Hematopoietic multipotent progenitor cell treated with erythropoietin and hydrocortisone succinate and interleukin-3 and kit ligand, for 8 days (in vitro differentiated cells): Measurements from ENCODE around the gene TRMO.
"Not testable (repeated sequence)": the region's sequence is repeated elsewhere in the genome, so short reads cannot be mapped to it uniquely, and the experiment has no call there.

Experiments used
- DNase-seq: peaks from one replicate; pipeline ENCODE4 v3.0.0-alpha.2; 2015

The TRMO gene, protein sequence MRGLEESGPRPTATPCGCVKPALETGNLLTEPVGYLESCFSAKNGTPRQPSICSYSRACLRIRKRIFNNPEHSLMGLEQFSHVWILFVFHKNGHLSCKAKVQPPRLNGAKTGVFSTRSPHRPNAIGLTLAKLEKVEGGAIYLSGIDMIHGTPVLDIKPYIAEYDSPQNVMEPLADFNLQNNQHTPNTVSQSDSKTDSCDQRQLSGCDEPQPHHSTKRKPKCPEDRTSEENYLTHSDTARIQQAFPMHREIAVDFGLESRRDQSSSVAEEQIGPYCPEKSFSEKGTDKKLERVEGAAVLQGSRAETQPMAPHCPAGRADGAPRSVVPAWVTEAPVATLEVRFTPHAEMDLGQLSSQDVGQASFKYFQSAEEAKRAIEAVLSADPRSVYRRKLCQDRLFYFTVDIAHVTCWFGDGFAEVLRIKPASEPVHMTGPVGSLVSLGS

DNA sequence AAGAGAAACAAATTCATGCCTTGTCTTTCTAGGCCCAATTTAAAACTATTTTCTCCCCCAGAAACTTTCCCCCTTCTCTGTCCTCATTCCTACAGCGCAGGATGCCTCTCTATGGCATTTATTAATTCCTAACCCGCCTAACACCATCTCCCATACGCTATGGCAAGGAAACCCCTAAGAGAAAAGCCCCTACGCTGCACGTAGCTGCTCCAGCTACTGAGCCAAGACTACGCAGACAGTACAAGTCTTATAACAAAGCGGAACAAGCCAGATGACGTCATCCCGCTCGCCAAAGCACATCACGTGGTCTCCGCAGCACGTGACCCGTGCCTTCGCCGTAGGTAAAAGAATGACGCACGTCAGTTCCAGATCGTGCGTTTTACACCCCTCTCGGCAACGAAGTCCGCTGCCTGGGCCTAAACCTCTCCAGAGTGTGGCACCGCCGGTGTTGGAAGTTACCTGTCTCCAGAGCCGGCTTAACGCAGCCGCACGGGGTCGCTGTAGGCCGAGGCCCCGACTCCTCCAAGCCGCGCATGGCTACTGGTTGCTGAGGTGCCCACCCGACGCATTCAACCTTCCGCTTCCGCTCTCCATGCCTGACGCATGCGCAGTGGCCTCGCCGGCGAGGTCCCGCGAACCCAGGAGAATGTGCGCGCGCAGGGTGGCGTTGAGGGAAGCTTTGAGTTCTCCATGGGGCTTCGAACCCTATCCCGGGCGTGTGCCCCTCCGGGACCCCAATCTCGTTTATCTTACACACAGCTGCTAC lies at the start of gene TRMO:
TRMO (minus strand) TSS at position 542 of the 766 bp plus-strand sequence; CDS start at position 535, 7 bp downstream.
- DNase-seq, result peak; percentile 98

DNA sequence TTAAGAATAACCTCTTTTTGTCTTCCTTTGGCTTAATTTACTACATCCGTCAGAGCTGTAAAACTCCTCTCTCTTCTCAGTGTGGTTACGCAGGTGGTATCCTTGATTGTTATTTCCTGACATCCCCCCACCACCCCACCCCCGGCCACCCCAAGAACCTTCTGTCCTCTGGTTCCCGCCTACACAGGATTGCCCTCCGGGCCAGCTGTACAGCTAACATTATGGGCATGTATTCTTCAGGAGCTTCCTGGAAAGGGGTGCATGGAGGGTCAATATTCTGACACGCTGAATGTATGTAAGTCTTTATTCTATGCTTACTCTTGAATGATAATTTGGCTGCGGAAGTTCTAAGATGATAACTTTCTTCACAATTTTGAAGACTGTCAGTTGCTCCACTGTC lies 47.9 kb upstream of the TRMO start:
- no peak for DNase-seq

DNA sequence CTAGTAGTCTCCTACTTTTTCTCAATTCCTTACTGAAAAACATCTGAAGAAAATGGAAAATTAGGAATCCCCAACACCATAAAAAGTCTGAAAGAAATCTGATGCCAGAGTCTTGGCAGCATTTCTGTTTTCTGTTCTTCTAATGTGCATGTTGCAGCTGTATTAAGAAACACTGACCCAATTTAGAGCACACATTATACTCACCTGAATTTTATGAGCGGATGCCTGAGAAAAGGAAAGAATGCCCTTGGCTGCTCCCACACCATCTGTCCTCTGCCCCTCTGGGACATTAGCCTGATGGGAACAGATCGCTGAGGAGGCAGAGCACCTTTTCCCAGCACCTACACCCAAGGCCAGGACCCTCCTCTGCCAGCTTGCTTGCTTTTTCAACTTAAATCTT lies 46.7 kb upstream of the TRMO start:
- no peak for DNase-seq

DNA sequence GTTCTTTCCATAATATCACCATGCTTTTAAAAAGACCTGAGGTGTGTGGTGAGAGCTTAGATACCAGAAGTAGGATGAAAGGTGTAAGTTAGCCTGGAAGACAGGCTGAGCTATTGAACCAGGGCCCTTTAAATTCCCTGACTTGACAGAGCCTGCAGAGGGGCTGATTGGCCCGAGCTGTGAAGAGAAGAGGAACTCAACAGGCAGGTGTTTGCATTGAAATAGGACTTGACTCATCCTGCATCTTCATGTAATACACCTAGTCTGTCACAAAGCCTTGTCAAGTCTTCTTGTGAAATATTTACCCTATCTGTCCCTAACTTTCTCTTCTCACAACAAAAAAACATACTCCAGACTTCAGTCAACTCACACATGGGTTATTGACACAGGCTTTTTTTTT lies 44.2 kb upstream of the TRMO start:
- no peak for DNase-seq

DNA sequence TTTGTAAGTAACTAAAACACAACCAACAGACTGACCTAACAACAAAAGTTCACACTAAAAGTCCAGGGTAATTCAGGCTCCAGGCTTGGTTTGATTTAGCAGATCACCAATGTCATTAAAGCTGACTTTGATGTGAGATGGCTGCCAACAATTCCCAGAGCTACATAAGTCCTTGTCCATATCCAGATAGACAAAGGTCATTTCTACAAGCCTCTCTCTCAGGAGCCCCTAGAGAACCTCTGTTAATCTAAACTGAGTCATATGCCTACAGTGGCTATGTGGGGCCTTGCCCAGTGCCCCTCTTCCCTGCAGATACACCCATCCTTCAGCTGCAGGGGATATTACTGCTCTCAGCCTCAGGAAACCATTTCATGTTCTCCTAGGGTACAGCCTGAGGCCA lies 42.6 kb upstream of the TRMO start:
- DNase-seq, result no peak

DNA sequence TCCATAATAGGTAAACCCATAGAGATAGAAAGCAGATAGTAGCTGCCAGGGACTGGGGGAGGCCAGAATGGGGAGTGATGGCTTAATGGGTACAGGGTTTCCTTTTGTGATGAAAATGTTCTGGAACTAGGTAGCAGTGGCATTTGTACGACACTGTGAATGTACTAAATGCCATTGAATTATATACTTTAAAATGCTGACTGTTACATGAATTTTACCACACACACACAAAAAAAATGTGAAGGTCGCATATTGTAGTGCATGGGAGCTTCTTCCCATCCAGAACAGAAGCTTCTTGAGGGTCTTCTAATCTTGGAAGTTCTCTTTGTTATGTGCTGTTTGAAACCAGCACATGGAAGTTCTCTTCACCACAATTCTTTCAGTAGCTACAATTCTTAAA lies 40.9 kb upstream of the TRMO start:
- no peak for DNase-seq

DNA sequence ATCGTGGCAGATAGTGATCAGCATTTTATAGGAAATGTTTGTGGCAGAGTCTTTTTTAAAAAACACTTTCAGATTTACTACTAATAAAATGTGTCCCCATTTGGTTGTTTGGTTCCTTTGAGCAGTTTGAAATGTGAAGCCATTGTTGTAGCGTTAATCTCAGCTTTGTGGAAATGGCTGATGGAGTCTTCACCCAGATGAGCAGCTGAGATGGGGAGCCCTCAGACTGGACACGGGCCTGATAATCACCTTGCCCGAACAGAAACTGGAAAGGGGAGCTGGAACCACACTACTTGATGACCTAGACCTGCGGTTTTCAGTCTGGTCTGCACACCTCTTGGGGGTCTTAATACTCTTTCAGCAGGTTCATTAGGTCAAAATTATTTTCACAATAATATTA lies 40.3 kb upstream of the TRMO start:
- no peak for DNase-seq

DNA sequence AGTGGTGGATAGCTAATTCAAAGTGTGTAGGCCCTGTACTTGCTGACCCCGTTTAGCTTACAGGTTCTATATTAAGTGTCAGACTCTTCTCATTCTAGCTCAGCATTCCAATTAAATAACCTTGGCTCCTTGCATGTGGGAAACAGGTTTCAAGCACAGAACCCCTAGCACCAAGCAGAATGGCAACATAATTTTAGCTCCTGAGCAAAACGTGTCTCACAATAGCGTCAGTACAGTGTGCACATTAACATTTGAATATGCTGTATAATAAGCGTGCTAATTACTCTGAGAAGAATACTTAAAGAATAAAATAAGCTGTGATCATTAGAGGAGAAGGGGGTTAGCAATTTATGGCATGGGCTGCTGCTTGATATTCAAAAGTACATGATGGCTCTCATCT lies 39.8 kb upstream of the TRMO start:
- no peak for DNase-seq

DNA sequence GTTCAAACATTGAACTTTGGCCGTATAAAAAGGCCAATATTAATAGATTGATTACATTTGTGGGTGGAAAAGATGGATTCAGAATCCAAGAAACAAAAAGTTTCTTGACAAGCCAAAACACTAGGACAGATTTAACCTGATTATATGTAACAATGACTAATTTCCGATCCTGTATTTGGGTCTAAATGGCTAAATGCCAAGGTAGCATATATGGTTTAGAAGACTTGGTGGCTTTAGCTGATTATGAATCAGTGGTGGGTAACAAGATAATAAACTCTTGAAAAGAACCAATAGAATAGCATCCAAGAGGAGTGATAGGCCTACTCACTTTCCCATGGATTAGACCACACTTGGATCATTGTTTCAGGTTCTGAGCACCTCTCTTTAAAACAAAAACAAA lies 39.1 kb upstream of the TRMO start:
- peak; percentile 76 for DNase-seq

DNA sequence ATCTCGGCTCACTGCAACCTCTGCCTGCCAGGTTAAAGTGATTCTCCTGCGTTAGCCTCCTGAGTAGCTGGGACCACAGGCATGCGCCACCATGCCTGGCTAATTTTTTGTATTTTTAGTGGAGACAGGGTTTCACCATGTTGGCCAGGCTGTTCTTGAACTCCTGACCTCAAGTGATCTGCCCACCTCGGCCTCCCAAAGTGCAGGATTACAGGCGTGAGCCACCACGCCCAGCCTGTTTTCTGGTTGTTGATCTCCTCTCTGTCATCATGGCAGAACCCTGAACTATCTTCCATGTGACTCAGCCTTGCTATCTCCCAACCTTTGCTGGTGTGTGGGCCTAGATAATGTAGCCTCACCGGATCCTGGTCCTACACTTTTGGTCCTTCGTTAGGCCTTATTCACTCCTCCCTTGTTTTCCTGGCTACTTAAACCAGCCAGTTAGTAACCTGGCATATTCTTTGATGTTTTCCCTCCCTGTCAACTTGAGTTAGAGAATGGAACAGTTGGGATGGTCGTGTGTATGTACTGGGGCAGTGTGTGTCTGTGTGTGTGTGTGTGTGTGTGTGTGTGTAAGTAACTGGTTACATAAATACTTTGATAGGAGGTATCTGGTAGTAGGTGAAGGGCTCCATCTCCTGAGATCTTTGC lies 38.5 kb upstream of the TRMO start:
- DNase-seq, result peak; percentile 98

DNA sequence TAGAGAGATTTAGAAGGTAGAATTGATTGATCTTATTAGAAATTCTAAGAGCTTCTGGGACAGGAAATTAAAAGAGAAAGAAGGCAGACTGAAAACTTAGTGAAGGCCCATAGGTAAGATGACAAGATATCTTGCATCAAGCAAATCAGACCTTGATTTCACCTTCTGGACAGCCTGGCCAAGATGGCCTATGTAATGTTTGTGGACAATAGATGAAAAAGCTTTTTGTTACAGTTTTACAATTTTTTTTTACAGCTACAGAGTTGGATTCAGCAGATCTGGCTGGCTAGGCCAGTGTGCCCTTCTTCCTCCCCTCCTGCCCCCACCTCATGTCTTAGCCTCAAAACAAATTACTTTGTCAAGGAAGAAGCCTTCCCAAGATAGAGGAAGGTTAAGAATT lies 37.3 kb upstream of the TRMO start:
- no peak for DNase-seq

DNA sequence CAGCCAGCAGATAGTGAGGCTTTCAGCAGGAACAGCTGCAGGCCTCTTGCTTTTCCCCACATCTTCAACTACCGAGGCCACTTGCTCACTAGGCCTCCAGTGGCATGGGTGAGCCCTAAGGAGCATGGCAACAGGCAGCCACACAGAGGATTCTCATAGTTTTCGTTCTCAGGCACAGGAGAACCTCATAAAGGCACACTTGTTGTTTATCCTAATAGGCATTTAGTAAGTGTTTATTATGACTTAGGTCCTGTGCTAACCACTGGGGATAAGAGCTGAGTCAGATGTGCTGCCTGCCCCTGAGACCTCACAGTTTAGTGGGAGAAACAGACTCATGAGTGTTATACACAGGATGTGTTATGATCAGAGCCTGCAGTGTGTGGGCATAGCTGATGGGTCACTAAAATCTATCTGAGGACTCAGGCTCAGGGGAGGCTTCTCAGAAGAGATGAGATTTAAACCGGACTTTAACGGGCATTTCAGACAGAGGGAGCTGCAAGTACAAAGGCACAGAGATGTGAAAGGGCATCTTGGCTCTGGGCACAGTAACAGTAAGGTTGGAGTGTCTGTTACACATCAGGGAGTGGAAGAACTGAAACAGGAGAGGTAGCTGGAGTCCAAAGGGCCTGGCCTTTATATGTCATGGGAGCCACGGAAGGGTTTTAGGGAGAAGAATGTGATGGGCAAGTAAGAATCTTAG lies 36.7 kb upstream of the TRMO start:
- no peak for DNase-seq

DNA sequence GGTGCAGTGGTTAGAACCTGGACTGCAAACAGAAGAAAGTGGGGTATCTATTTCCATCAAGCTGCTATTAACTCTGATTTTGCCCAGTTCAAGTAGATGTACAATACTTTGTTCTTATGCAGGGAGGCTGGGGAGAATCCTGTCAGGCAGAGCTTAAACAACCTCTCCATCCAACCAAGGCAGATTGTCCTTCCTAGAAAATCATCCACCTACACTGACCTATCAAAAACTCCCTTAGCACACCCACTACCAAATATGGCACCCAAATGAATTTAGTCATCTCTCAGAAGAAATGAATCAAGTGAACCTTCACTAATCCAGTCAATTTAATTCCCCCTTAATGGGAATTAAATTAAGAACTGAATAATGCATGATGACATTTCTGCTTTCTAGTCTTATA lies 34.0 kb upstream of the TRMO start:
- no peak for DNase-seq

DNA sequence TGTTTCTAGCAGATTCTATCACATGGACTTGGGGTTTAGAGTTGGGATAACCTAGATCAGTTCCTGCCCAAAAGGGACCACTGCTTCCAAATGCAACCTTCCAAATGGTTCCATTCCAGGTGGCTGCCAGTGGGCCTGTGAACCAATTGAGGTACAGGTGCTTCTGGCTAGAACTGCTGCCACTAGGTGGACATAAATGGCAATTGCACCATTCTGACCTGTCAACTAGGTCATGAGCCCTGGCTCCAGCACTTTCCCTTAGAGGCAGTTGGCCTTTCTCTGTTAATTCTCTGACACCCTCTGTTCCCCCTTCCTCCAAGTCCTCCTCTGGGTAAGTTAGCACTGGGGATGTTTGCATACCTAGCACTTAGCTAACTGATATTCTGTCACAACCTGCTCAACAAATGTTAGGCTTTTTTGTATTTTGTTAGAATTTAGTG lies 32.3 kb upstream of the TRMO start:
- peak; percentile 90 for DNase-seq

DNA sequence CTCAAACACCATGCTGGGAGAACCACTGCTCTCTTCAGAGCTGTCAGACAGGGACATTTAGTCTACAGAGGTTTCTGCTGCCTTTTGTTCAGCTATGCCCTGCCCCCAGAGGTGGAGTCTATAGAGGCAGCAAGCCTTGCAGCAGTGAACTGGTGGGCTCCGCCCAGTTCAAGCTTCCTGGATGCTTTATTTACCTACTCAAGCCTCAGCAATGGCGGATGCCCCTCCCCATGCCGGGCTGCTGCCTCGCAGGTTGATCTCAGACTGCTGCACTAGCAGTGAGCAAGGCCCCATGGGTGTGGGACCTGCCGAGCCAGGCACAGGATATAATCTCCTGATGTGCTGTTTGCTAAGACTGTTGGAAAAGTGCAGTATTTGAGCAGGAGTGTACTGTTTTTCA lies 28.6 kb upstream of the TRMO start:
- DNase-seq, result not testable (repeated sequence)

DNA sequence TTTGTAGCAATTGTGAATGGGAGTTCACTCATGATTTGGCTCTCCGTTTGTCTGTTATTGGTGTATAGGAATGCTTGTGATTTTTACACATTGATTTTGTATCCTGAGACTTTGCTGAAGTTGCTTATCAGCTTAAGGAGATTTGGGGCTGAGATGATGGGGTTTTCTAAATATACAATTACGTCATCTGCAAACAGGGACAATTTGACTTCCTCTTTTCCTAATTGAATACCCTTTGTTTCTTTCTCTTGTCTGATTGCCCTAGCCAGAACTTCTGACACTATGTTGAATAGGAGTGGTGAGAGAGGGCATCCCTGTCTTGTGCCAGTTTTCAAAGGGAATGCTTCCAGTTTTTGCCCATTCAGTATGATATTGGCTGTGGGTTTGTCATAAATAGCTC lies 24.8 kb upstream of the TRMO start:
- not testable (repeated sequence) for DNase-seq

DNA sequence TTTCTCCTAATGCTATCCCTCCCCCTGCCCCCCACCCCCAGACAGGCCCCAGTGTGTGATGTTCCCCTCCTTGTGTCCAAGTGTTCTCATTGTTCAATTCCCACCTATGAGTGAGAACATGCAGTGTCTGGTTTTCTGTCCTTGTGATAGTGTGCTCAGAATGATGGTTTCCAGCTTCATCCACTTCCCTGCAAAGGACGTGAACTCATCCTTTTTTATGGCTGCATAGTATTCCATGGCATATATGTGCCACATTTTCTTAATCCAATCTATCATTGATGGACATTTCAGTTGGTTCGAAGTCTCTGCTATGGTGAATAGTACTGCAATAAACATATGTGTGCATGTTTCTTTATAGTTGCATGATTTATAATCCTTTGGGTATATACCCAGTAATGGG lies 23.2 kb upstream of the TRMO start:
- not testable (repeated sequence) for DNase-seq

DNA sequence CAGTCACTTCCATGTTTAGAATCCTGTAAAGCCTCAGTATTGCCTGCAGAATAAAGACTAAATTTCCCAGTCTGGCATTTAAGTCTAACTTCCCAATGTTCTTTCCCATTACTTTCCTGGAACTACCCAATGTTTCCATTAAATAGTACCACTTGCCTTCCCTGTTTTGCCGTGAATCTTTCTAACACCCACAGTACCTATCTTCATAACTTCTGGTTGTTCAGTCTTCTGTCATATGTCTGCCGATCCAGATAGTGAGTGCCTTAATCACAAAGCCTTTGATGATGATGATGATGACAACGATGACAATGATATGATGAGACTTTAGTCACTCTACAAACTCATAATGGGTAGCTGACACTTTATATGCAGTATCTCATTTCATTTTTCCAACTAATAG lies 22.3 kb upstream of the TRMO start:
- peak; percentile 50 for DNase-seq

DNA sequence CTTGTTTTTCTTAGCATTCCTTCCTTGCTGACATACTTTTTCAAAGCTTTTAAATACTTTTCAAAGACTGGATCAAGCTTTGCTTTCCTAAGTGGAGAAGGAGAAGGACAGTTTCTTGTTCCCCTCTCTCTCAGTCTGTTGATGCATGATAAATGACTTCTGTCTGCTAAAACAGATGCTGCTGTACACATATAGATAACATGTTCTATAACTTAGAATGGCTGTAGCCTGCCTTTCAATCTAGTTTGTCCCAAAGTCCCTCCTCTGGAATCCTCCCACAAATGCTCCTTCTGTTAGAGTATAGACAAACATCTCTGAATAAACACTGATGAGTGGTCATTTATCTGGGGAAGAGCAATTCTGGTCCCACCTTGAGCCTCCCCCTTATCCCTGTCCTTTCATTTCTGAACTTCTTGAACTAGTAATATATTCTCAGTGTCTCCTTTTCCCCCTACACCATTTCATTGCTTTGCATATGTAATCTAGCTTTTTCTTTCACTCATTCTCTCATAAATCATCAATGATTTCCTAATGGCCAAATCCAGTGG lies 21.1 kb upstream of the TRMO start:
- peak; percentile 94 for DNase-seq

DNA sequence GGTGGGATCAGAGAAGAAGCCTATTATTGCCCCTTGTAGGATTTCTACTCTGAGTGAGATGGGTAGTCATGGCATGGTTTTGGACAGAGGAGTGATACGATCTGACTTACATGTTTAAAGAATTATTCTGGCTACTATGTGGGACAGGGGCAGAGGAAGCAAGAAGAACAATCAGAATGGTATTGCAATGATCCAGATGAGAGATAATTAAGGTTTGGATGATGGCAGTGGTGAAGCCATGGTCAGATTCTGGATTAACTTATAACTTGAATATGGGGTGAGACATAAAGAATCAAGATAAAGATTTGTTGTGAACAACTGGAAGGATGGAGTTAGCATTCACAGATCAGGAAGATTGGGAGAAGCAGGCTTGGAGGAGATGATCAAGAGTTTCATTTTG lies 19.0 kb upstream of the TRMO start:
- no peak for DNase-seq

DNA sequence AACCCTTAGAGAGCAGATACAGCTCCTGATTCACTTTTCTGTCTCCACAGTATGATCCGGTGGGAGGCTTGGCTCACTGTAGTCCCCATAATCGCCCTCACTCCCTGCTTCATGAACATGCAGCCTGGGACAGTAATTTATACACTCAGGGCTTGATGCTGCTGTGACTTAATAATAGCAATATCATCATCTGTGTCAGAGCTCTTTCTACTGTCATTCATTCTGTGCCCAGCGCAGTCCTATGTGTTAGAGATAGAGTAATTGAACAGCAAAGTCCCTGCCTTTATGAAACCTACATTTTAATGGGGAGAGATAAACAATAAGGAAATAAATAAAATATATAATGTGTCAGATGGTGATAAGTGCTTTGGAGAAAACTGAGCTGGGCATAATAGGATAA lies 18.4 kb upstream of the TRMO start:
- DNase-seq, result peak; percentile 75

DNA sequence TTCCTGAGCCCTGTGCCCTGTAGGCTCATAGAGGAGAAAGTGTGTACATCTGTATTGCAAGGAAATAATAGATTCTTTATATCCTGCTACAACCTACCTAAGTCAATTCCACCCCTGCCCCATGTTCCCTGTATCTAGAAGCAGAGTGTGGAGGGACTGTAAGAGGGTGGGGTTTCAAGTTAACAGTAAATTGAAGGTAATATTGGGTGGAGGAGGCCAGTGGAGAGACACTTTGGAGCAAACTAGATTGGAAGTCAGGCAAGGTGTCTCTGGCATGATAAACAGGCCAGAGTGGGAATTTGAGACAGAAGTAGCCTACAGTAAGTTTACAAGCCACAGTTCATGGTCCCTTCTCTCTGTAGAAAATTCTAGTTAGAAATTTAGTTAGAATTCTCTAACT lies 17.9 kb upstream of the TRMO start:
- peak; percentile 92 for DNase-seq
